Stomach (tissue), 4 donors: ENCODE measurements around the gene VIL1.

Source experiments
- POLR2A ChIP-seq, 4 donors: fragments of 450-650 bp; IDR thresholded peaks; one replicate each; pipeline ENCODE4 v1.6.1; 2016; ENCODE audit warnings: antibody characterized with exemption in 4 of 4, control low read depth in 2 of 4, mild to moderate bottlenecking in 1 of 4, moderate library complexity in 1 of 4
- TF ChIP-seq, protein P1 (sequence below), 7 experiments: fragments of 450-650 bp in 4 of 7; fragments of 200-600 bp in 3 of 7; sonication (generic) in 3 of 7; IDR thresholded peaks; one replicate each; pipeline ENCODE4 v1.5.1; 2016 to 2019; ENCODE audit warnings: antibody characterized with exemption in 7 of 7, control low read depth in 2 of 7, mild to moderate bottlenecking in 1 of 7

DNA sequence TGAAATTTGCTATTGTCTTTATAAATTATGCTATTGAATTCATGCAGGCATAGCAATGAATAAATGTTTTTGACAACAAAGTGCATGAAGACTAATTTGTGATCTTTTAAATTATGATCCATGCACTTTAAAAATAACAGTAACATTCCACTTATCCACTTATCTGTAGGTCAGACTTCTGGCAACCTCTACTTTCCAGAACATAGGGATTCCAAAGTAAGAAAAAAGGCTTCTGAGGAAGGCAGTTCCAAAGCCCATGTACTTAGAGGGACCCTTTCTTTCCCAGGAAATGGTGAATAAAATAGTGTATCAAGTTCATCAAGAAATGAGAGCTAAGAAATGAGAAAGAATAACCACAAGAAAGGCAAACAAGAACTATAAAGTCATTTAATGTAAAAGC, 58.3 kb downstream of the VIL1 start:
- TF ChIP-seq, protein P1, sequence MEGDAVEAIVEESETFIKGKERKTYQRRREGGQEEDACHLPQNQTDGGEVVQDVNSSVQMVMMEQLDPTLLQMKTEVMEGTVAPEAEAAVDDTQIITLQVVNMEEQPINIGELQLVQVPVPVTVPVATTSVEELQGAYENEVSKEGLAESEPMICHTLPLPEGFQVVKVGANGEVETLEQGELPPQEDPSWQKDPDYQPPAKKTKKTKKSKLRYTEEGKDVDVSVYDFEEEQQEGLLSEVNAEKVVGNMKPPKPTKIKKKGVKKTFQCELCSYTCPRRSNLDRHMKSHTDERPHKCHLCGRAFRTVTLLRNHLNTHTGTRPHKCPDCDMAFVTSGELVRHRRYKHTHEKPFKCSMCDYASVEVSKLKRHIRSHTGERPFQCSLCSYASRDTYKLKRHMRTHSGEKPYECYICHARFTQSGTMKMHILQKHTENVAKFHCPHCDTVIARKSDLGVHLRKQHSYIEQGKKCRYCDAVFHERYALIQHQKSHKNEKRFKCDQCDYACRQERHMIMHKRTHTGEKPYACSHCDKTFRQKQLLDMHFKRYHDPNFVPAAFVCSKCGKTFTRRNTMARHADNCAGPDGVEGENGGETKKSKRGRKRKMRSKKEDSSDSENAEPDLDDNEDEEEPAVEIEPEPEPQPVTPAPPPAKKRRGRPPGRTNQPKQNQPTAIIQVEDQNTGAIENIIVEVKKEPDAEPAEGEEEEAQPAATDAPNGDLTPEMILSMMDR (IDR thresholded peaks at IDR 0.05) = no peak
- no peak for TF ChIP-seq POLR2A (IDR thresholded peaks at IDR 0.05)
